Raji (cell line): ENCODE results near the gene COL4A1.

Experiments
- POLR2A ChIP-seq: IDR thresholded peaks from 2 replicates; pipeline ENCODE4 v1.6.1; 2011; ENCODE audit warnings: low read depth, low read length, control low read depth; ENCODE audit not compliant: insufficient read depth

Gene COL4A1

DNA sequence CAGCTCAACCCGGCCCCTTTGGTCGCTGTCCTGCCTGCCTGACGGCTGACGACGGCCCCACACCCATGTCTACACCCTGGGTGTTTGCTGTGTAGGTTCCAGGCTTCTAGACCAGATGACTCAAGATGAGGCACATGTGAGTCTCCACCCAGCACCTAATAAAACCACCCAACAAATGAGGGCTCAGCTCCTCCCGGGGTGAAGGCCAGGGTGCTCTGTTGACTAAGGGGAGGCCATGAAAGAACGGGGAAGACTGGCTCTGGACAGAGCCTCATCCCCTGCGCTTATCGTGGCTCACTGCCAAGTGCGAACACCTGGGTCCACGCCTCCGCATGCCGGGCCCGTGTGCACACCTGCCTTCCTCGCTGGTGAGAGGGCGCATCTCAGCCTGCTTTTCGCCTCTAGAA lies 39.7 kb upstream of the COL4A1 start:
- TF ChIP-seq POLR2A: no peak

DNA sequence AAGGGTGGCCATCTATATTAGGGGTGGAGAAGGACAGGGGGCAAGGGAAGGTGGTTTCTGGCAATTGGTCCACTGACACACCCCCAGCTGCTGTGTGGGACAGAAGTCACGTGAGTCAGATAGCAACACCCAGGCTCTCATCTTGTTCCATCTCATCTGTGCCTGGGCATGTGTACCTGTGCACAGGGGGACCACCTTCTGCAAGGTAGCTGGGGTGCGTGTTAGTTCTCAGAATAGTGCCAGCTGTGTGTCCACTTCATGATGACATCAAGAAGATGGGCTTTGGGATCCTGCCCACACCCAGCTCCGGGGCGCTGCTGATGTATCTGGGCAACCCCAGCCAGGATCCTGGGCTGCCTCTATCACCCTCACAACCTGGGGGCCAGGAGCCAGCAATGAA lies 38.7 kb upstream of the COL4A1 start:
- no peak for TF ChIP-seq POLR2A

DNA sequence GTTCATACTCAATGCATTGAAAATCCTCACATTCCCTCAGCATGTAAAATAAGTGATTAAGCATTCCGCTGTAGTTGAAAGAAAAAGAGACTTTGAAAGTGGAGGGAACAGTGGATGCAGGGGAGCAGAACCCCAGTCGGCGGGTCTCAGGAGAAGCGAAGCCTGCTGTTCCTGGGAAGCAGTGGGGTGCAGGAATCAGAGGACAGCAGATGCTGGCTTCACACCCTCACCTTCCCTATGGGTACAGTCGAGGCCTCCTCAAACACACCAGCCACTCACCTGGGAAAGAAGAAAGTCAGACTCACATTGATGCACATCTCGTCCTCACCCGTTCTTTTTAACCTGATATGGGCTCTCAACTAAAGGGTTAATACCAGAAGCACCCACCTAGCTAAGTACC lies 38.3 kb upstream of the COL4A1 start:
- no peak for TF ChIP-seq POLR2A

DNA sequence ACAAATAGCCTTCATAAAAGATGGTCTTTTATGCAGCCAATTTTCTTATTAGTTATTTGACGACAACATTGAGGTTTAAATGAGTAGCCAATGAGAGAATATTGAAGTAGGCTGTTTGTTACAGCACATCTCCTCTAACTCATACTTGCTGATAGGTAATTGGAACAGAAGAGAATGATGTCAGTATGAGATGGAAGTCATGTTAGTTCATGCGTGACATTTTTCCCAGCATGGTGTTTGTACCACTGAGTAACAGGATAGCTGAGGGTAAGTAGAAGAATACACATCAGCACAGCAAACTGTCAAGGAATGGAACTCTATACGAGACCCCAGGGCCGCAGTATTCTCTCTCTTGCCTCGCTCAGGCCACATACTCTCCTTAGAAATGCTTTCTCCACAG lies 37.4 kb upstream of the COL4A1 start:
- no peak for TF ChIP-seq POLR2A

DNA sequence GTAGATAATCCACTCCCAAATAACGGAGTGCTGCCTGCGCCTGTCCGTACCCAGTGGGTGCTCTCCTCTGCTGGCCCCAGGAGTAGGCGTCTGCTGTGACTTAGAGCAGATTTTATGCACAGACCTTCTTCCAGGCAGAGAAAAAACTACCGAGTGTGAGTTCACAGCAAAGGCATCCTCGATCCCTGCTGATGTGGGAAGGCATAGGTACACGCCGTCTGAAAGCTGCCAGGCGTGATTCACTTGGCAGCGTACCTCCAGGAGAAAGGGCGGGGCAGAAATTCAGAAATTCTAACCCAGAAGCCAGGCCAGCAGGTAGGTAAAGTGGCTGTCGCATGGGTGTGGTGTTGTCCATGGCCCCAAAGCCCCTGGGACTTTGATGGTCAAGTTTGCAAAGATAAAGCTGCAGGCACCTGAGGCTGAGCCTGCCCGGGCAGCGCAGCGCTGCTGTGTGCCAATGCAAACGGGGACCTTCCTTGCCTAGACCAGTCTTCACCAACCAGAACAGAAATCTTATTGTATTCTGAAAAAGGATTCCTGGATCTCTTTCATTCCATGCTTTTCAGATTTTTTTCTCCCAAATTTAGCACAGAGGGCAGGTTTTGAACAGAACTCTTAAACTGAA lies 36.4 kb upstream of the COL4A1 start:
- no peak for TF ChIP-seq POLR2A

DNA sequence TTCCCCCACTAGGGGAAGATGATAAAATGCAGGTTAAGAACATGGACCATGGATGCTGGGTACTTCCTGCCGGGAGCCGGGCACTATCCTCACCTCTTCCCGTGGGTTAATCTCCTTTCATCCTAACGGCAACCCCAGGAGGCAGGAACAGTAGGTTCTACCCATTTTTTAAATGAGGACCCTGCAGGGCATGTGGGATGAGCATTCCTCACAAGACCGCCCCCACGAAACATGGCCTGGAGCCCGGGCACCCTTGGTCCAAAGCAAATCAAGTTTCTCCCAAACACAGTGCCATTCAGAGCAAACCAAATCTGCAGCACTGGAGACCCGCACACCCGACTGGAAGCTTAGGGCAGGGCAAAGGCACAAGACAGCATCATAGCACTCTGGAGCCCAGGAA lies 35.5 kb upstream of the COL4A1 start:
- no peak for TF ChIP-seq POLR2A

DNA sequence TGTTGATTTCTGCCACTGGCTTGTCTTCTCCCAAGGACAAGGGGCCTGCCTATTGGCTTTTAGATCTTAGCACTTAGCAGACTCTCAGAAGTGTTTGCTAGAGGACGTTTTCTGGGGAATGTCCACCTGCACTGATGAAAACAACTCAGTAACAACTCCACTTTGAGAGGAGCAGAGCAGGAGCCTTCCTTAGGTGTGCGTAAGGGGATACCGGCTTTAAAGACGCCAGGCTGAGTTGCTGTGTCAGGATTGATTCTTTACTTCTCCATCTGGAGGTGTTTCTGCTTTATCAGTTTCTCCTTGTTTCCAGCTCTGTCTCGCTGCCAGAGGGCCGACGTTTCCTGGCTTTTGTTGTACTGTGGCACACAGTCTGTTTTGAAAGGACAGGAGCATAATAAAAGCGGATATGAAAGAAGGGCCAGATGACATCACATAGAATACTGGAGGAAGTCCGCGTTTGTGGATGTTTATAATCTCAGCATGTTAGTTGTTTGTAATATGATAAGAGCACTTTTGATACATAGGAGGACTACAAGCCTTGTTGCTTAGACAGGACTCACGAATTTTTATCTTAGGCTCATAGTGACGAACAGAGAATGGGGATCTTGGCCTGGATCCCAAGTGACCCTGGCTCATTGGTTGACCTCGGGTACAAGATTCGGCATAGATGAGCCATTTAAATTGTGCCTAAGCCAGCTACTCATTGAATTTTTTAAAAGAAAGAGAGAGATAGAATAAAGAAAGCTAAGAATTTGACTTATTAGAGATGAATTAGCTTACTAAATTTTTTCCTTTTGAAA lies 34.7 kb upstream of the COL4A1 start:
- TF ChIP-seq POLR2A: no peak

DNA sequence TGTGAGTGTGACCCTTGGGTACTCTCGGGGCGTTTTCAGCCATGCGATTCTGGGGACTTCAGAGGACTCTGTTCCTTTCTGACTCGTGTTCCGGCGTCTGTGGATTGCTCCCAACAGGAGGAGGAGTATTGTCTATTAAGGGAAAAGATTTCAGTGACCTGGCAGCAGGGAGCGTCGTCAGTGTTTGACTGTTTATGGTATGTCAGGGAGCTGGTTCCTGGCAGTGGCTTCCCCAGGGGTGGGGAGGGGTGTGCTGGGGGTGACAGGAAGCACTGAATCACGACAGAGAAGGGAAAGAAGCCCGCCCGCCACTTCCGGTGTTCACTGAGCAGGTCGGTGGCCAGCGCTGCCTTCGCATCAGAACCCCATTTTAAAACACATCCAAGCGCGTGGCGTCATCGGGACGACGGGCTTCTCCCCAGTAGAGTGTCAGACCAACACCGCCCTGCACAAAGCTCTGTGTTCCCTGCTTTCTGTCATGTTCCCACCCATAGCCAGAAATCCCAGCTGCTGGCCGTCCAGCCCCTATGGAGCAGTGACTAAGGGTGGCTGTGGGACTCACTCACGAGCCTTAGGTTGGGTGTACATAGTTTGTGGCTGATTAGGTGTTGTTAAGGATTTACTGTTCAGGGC lies 34.0 kb upstream of the COL4A1 start:
- no peak for TF ChIP-seq POLR2A

DNA sequence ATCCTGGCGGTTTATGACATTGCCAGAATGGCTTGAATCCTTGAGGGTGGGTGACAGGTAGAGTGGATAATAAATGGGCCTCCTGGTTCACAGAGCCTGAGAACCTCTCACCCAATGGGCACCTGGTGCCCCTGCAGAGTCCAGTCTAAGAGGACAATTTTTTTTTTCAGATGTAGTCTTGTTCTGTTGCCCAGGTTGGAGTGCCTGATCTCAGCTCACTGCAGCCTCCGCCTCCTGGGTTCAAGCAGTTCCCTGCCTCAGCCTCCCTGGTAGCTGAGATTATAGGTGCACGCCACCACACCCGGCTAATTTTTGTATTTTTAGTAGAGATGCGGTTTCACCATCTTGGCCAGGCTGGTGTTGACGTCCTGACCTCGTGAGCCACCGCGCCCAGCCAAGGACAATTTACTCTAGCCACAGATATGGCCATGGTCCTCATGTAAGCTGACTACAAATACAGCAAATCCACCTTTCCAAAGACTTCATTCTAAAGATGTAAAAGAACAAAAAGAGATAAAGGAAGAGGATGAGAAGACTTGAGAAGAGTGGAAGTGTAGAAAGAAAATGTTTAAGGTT lies 33.1 kb upstream of the COL4A1 start:
- TF ChIP-seq POLR2A: no peak

DNA sequence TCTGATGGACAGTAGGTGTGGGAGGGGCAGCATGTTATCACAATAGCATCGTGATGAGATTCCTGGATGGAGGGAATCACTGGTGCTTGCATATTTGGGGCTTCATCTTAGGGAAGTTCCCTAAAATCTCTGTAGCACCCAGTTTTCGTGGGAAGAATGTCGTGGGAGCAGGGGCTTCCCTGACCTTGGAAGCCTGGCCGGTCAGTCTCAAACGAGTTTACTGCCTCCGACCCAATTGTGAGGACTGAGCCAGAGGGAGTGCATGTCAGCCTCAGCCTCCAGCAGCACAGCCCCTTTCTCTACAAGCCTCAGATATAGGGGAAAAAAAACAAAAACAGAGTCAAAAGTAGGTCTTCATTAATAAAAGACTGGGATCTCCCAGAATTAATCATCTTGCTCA lies 32.3 kb upstream of the COL4A1 start:
- TF ChIP-seq POLR2A: no peak

DNA sequence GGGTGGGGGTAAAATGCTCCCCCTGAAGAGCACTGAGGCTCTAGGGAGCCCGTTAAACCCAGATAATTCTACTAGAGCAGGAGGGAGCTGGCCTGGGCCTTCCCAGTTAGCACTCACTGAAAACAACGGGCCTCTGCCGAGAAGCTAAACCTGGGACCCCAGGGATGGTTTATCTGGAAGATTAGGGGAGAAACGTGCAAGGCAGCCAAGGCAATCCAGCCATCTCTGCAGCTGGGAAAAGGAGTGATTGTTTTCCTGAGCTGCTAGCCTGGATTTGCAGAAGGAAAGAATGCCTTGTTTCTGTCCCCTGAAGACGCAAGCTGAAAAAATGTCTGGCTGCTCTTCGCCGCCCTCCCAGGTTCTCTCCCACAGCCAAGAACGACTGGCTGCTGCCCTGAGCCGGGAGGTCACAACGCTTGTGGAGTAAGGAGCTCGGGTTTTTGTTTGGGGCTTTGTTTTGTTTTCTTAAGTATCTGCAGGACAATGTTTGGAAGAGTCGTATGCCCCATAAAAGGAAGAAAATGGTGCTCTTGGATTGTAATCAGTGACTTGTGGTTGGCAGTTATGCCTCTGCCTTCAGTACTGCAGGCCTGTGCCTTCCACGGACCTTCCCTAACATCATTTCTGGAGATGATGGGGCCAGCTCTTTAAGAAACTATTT lies 31.6 kb upstream of the COL4A1 start:
- TF ChIP-seq POLR2A: no peak

DNA sequence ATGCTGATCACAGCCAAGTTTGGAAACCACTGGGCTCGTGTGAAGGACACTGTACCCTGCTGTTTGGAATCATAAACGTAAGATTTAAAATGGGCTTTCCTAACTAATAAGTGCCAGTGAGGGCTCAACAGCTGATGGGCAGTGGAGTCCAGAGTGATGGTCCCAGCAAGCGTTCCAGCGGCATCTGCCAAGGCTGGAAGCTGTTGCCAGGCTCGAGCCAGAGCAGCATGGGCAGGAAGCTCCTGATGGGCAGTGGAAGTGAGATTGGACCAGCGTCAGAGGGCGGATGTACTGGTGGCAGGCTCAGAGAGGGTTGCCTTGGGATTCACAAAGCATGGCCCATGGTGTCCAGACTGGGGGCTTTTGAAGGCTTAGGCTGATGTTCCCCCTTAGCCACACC lies 30.3 kb upstream of the COL4A1 start:
- no peak for TF ChIP-seq POLR2A

DNA sequence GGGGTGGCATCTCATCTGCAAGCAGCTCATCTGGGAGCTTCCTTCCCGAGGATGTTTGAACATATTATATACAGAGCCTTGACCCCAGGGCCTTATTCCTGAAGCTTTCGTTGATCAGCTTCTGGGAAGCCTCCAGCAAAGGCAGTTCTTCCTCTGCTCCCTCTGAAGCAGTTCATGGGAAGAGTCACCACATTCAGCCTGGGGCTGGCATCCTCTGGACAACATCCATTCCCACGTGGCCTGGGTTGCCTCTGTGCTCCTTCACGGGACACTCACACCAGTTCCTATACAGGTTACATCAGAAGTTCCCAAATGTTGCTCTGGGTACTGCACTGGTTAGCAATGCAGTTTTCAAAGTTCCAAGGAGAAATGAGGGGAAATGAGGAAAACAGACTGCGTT lies 29.7 kb upstream of the COL4A1 start:
- no peak for TF ChIP-seq POLR2A

DNA sequence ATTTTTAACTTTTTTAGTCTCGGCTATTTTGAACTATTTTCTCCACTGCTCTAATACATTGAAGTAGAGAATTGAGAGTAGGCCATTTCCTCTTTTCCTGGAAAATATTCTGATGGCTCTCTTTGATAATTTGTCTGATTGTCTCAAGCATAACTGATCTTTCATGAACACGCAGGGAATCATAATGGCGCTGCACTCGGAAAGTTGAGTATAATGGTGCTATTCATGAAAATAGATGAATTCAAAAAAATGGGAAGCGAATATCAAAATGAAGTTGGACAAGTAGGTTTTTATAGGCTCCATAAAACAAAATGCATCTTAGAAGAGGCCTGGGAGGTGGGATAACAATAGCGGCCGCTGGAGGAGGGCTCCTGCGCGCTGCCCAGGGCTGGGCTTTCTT lies 29.2 kb upstream of the COL4A1 start:
- TF ChIP-seq POLR2A: no peak

DNA sequence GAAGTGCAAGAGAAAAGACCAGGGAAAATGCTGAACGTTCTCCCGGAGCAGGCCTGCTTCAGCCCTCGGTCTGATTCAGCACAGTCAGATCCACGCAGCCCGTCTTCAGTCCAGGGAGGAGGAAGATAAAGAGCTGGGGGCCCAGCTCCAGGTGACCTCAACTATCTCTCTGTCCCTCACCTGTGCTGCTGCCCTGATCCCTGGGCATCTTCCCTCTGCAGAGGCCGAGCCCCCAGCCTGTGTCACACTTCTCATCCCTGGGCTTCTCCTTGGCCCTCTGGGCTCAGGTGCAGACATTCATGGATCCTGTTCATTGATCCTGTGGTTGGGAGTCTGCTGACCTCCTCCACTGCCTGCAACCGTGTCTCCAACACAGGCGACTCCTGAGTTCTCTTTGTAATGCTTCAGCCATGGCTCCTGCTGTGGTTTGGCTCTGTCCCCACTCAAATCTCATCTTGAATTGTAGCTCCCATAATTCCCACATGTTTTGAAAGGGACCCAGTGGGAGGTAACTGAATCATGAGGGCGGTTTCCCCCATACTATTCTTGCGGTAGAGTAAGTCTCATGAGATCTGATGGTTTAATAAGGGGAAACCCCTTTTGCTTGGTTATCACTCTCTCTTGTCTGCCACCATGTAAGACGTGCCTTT lies 28.0 kb upstream of the COL4A1 start:
- TF ChIP-seq POLR2A: no peak
